GM19035 (cell line): ENCODE results near the gene SLX9.

Experiments
- ATAC-seq: cut with Tn5 transposase; IDR thresholded peaks from one replicate; pipeline ENCODE4 v1.9.1; 2021; ENCODE audit not compliant: unreplicated experiment

Gene SLX9

DNA sequence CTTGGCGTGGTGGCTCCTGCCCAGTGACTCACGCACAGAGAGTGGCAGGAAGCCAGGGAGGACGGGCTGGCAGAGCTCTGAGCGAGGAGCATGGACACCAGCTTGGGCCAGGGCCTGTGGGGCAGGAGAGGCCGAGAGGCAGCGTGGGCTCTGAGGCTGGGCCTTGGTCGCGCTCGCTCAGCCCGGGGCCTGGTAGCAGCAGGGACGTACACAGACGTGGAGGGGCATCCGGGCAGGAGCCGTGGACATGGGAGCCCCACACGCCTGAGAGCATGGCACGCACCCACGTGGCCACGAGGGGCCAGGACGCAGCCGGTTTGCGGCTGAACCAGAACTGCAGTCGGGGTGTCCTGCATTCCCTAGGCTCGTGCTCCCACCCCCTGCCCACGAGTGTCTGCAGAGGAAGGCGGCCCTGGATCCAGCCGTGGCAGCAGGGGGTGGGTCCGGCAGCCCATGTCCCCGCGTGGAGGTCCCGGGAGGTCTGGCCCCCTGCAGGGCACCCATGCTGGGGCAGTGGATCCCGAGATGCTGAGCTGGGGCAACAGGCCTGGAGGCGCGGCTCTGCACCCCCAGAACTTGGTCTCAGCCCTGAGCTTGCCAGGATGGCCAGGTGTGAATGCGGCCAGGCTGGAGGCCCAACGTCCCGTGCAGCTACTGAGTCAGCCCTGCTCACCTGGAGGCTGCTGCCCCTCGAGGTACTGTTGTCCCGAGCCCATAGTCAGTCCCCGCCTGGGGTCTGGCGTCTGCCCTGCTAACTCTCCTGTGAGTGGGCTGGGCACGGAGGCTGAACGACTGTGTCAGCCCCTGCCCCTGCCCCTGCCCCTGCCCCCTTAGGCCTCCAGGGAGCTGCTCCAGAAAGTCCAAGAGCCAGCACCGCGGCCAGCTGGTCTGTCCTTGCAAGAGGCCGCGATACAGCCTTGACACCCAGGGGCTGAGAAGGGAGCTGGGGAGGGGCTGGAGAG lies 61.6 kb downstream of the SLX9 start:
- no peak for ATAC-seq

DNA sequence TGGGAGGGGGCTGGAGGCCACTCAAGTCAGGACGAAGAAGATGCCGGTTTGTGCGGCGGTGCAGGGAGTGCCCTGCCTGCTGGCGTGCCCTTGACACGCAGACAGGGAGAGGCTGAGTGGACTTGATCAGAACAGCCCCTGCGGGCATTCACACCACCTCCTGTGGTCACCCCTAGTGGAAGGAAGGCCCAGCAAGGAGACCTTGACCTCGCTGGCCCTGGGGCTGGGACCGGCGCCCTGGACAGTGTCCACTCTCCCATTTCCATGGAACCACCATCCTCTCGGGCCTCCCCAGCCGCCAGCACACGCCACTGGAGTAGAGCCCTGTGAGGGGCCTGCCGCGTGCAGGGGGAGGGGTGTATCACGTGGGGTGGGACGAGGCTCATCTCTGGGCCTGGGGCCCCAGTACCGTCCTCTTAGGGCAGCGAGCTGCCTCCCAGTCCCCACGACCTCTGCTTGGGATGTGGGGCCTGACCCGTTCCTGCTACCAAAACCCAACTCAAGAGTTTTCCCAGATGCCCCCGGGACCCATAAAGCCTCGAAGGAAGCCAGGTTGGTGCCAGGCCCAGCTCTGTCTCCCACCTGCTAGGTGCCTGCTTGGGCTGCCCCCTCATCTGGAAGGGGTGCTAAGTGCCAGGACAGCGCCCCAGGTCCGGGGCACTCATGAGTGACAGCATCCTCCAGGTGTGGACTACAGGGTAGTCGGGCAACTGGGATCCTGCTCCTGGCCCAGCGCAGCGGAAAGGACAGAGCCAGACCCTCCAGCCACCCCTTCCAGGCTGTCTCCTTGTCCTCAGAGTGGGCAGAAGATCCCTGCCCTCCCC lies 62.8 kb downstream of the SLX9 start:
- no peak for ATAC-seq

DNA sequence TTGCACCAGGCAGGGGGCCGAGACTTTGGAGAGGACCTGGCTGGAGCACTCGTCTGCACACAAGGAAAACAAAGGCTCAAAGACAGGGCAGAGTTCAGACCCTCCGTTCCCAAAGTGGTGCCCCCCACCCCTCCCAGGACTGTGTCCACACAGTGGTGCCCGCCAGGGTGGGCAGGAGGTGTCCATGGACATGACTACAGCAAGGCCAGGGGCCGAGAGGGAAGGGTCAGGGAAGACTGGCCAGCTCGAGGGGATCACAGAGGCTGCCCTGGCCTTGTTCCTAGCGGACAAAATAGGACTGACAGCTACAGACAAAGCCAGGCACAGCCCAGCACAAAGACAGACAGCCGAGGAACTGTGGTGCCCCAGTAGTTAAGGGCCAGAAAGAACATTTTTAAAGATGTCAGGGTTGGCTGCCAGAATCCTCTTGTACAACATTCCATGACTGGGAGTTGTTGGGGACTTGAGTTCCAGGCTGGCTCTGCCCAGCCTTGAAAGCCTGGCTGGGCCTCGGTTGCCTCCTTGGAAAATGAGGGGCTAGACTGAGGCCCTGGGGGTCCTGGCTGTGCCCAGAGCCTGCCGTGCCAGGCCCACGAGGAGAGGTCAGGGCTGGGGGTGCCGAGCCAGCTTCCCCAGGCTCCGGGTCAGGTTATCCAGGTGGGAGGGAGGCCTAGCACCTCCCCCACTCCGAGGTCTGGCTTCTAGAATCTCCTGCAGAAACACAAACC lies 63.7 kb downstream of the SLX9 start:
- ATAC-seq = no peak

DNA sequence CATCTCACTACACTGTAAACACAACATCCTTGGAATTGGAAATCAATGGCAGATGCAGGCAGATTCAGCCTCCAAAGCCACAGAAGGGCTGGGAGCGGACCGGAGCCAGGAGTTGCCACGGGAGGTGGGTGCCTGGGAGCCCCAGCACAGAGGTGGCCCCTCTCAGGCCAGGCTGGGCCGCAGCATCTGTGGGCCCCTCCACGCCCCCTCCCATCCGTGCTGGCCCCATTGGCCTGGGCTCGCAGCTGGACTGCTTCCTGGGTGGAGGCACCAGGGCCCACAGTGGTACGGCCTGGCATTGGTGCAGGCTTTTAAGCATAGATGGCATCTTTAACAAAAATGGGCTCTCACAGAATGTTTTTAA lies 64.2 kb downstream of the SLX9 start:
- no peak for ATAC-seq

DNA sequence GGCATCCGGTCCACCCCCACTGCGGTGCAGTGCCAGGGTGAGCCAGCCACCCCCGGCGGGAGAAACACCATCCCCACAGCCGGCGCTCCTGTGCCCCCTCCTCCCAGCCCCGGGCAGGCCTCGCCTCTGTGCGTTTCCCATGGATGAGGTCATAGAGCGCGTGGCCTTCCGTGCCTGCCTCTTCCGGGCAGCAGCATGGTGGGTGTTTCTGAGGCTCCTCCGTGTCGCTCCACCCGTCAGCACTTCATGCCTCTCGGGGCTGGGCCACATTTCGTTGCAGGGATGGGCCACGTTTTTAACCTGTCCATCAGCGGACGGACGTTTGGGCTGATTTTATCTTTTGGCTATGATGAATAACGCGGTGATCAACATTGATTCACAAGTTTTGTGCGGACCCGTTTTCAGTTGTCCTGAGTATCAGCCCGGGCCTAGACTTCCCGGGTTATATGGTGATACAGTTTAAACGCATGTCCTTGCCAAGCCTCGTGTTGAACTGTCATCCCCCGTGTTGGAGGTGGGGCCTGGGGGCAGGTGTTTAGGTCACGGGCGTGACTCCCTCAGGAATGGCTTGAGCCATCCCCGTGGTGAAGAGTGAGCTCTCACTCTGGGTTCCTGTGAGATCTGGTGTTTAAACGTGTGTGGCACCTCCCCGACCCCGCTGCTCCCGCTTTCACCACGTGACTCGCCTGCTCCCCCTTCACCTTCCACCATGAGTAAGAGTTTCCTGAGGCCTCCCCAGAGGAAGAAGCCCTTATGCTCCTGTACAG lies 64.8 kb downstream of the SLX9 start:
- no peak for ATAC-seq

DNA sequence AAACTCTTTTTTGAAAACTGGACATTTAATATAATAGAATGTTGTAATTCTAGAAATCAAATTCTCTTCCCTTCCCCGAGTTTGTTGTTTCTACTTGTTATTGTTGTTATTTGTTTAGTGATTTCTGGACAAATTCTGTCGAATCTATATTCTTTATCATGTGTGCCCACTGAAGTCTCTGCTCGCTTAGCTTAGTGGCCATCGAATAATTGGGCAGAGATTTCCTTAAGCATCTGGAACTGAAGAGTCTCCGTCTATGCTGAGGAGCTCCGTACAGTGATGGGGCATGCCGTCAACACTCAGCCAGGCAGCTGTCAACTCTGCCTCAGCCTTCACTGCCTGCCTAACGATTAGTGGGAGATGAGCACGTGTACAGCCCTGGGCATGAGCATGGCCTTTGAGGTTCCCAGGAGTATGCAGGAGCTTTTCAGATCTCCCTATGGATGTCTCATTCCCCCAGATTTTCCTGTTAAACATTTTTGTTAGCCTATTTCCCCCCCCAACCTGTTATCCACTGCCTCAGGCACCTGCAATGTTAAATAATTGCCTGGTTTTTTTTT lies 66.8 kb downstream of the SLX9 start:
- no peak for ATAC-seq

DNA sequence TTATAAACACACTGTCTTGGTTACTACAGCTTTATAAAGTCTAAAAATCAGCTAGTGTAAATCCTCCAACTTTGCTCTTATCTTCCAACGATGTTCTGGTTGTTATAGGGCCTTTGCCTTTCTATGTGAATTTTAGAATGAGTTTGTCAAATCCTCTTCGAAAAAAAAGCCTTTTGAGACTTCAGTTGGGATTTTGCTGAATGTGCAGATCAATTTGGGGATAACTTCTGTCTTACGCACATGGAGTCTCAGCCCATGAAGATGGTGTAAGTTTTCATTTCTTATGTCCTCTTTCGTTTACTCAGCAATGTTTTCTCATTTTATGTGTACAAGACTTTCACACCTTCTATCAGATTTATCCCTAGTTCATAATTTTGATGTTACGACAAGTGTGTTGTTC lies 69.8 kb downstream of the SLX9 start:
- ATAC-seq = no peak

DNA sequence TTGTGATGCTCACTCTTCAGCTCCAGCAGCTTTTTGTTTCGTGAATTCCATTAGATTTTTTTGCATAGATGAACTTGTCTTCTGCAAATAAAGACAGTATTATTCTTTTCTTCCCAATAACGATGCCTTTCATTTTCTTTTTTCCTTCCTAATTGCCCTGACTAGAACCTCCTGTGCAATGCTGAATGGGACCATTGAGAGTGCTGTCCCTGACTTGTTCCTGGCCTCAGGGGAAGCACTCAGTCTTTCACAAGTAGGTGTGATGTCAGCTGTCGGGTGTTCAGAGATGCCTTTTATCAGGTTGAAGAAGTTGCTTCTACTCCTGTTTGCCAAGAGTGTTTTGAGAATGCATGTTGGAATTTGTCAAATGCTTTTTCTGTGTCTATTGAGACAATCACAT lies 70.3 kb downstream of the SLX9 start:
- no peak for ATAC-seq

DNA sequence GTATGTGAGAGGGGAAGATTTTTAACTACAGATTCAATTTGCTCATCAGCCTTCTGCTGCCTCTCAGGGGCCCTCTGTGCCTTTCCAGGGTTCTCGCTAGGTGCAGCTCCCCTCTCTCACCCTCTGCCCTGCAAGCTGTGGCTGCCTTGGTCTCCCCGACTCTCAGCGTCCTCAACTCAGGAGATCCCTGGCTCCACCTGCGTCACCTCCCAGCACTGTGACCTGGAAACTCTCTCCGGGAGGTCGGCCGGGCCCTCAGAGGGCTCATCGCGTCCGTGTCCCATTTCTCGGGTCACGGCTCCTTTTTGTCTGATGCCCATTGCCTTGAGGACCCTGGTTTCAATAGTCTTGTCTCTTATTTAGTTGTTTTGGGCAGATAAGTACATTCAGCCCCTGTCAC lies 71.0 kb downstream of the SLX9 start:
- ATAC-seq = no peak

DNA sequence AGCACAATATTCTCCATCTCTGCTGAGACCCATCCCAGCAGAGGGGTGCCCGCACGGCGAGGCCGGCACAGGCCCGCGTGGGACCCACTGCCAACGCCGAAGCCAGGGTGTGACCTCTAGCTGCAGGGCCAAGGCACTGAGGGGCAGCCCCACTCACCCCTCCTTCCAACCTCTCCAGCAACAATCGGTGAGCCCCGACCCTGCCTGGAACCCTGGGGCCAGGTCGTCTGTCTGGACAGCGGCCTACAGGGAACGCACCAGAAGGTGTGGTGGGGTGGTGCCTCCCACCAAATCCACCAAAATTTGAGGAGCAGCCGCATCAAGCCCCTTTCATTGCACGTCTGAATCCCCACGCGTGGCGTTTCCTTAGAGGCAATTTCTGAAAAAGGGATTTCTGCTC lies 71.6 kb downstream of the SLX9 start:
- no peak for ATAC-seq

DNA sequence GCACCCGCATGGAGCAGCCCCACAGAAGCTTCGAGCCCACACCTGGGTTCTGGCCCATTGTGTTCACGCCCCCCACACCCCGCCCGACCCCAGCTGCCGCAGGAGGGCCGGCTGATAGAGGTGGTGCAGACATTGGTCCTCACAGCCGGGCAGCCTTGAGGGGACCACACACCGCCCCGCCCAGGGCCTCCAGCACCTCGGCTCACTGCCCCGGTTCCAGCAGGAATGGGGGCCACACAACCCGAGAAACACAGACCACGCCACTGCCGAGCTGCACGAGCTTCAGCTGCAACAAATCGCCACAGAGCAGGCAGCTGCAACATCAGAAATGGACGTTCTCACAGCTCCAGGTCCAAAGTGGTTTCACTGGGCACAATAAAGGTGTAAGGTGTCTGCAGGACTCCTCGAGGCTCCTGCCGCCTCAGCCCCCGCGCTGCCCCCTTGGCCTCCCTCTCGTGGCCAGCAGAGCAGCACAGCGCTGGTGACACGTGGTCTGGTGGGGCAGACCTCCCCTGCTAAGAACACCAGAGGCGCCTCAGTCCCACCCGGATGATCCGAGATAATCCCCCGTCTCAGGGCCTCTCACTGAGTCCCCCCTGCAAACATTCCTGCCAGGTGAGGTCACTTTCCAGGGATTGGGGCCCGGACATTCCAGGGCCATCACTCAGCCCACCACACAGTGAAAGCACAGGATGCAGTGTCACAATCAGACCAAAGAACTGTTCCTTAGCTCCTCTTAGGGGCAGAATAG lies 72.3 kb downstream of the SLX9 start:
- ATAC-seq = no peak

DNA sequence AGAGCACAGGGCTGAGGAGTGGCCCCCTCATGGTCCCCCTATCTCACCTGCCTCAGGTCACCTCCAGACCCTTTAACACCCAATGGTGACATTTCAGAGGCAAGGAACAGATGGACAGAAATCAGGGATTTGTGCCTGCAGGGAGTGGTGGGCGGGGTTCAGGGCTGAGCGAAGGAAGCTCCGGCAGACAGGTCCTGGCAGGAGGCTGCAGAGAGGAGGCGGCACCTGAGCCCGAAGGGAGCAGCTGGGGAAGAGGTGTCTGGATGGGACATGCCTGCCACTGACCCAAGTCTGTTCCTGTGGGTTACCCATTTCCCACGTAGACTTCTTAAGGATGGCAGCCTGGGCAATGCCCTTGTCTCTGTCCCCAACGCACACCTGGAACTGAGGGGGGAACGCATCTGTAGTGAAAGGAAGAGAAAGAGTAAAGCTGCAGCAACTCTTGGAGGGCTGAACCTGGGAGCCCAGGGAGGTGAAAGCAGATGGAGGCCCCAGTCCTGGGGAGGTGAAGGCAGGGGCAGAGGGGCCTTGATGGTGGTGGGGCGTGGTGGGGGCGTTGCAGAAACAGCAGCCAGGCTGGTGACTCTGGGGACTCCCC lies 72.9 kb downstream of the SLX9 start:
- no peak for ATAC-seq

DNA sequence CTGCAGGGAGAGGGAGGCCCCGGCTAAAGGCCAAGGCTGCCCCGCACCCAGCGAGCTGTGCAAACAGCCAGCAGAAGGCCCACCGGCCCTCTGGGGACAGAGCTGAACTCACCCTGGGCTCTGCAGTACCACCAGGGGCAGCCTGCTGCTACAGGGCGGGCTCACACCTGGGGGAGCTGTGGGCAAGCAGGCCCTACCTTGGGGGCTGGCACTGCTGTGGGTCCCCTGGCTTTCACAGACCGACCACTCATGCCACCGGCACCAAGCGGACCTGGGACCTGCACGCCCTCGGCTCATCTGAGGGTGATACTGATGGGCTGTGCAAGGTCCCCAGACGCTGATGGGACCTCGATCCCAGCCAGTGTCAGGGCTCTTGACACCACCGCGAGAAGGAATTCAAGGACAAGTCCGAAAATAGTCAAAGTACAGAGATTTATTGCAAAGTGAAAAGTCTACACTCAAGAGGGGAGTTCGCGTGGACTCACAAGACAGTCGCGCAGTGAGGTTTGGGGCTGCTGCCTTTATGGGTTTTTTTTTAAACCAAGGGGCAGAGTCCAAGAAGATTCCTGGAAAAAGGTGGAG lies 73.5 kb downstream of the SLX9 start:
- no peak for ATAC-seq

DNA sequence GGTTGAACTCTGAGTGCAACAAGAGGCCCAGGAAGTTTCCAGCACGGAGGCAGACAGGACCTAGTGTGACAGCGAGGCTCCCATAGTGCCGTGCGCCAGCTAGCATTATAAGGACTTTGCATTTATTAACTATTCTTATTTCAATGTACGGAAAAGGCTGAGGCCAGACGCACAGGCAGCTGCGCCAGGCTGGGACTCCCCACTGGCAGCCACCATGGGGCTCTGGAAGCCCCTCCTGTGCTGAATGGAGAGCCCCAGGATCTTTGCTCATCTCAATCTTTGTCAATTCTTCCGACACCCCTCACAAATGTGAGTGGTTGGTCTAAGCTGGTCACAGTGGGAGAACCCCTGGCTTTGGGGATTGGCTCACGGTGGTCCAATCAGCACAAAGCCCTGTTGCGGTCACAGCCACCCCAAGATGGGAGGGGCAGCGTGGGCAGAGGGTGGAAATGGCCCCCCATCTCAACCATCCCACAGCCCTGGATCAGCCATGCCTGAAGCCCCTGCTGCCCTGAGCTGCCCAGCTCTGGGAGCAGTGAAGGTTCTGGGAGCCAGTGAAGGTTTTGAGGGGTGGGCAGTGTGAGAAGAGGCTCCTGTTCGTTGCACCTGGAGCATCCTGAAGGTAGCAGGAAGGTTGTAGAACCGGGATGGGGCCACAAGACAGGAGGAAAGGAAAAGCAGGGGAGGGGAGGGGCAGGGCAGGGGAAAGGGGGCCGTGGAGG lies 75.1 kb downstream of the SLX9 start:
- ATAC-seq = no peak

DNA sequence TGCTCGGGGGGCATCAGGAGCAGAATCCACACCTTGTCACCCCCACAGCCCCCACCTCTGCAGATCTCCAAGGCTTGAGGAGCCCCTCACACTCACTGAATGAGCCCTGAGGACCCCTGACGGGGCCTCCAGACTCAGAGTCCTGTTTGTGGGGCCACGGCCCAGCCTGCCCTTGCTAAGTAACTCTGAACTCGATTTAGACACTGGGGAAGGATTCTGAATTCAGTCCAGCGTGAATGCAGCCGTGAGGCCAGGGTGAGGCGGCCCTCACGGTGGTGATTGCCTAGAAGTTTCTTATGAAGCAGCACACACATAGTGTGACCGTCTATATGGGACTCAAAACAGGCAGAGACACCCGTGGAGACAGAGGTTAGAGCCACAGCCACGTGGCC lies 75.6 kb downstream of the SLX9 start:
- no peak for ATAC-seq

DNA sequence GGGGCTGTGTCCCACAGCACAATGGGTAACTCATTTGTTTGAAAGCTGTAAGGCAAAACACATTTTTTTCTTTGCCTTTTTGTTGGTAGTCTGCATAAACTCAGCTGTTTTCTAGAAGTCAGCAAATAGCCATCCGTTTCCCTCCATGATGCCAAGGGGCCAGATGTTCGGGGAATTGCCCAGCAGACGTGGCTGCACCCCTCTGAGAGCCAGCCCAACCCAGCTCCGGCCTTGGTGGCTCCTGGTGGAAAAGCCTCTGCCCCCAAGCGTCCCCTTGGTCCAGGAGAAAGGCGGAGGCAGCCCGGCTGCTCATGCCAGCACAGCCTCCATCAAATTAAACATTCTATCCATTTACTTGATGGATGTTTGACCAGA lies 76.2 kb downstream of the SLX9 start:
- no peak for ATAC-seq

DNA sequence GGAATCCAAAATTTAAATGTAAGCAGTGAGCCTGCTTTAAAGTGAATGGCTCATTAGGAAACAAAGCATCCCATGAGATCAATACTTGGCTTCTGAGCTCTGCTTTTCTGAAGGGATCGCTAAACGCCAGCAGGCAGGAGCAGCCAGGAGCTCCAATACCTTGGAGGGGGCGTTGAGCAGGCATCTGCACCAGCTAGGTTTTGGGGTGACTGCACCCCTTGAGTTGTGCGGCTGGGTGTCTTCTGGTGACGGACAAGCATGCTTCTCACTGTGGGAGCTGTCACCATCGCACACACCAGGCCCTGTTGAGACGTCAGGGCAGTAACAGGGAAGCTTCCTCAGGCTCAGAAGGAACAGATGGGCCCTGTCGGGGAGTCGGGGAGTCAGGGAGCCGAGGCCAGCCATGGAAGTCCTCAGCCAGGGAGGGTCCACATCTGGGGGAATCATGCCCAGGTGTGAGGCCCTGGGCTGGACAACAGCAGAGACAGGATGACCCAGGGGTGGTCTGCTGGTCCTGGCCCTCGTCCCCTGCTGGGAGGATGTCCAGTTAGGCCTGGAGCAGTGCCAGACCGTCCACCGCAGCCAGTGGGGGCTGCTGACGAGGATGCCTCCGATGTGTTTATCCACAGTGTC lies 76.7 kb downstream of the SLX9 start:
- no peak for ATAC-seq
